Cardiac septum (tissue), 1 donor: ENCODE measurements around the gene GPR153. TPM values are rescaled to one million over a fixed set of nuclear protein-coding genes. Genes with fewer than 3 reads are reported as not detected.
"Not testable (repeated sequence)": the region's sequence is repeated elsewhere in the genome, so short reads cannot be mapped to it uniquely, and the experiment has no call there.

Experiments used
- DNase-seq: peaks from one replicate; pipeline ENCODE4 v3.0.0-alpha.2; 2020; ENCODE audit warnings: low spot score
- intact Hi-C: fragments of 100-400 bp; cut with DNase I; formaldehyde crosslinking; loops from one replicate; pipeline ENCODE4 v1.14.0; 2022
- long read RNA-seq: library from polyadenylated mRNA; unstranded; transcript quantifications from one replicate; pipeline ENCODE4 v2.0.0, GENCODE V29; 2021
- total RNA-seq: library from RNA; stranded (reverse); fragmentation: NEBNext Ultra II Directional; extraction: Animal tissue kit (Norgen Biotek cat#: 25700); gene quantifications from one replicate; pipeline ENCODE4 v1.2.1, GENCODE V29; 2021
- donor health status: DM: no; HTN: no; CAD: no.

GPR153 gene
- 7.0 TPM for total RNA-seq
- long read RNA-seq, full-length matches to known transcripts, result 4 of 38 reads
- long read RNA-seq, partial matches to known transcripts, result 33 of 38 reads
- long read RNA-seq, other reads (novel, unspliced or antisense), result 1 of 38 reads

DNA sequence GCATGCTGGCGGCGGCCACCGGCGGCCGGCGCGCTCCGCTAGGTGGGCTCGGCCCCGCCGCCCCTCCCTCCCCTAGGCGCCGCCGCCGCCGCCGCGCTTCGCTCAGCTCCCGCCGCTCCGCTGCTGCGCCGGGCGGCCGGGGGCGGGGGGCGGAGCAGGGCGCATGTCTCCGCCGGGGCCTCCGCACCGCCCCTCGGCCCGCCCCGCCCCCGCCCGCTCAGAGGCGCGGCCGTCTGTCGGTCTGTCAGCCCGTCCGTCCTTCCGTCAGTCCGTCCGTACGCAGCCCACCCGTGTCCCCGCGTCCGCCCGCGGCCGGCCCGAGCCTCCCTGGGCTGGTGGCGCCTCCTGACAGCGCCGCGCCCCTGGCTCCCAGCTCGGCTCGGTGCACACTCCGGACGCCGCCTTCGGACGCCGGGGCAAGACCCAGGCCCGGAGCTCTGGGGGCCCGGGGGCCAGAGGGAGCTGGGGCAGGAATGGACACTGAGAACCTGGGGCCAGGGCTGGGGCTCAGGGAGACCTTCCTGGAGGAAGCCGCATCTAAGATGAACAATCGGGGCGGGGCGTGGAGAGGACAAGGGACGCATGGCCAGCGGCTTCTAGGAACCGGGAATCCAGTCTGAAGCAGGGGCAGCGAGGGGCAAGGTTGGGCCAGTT is at the start of gene GPR153:
GPR153 (minus strand) TSS at position 138 of the 654 bp plus-strand sequence. CDS start 6,193 bp downstream, outside the sequence.
- DNase-seq, result no peak
- intact Hi-C loops, result no loop called here

DNA sequence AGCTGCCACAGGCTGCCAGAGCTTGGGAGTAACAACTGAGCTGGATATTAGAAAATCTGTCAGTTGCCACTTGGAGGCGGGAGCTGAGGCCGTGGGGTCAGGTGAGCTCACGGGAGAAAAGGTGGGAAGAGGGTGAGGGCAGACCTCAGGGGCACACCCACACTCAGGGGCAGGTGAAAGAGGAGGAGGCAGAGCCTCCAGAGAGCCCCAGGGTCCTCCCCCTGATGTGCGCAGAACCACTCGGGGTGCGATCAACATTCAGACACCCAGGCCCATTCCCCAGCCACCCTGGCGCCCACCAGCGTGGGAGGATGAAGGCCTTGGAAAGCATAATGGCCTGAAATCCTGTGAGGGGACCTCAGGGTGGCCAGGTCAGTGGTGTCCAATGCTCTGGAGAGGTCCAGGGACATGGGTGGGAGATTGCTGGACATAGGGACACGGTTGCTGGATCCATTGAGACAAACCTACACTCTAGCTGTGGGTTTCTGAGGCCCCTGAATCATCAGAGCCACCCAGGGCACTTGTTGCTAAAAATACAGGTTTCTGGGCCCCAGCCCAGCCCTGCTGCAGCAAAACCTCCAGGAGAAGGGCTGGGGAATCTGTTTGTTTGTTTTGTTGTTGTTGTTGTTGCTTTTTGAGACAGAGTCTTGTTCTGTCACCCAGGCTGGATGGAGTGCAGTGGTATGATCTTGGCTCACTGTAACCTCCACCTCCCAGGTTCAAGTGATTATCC is 49.4 kb upstream of the GPR153 start:
- intact Hi-C loops, result no loop called here
- DNase-seq, result no peak

DNA sequence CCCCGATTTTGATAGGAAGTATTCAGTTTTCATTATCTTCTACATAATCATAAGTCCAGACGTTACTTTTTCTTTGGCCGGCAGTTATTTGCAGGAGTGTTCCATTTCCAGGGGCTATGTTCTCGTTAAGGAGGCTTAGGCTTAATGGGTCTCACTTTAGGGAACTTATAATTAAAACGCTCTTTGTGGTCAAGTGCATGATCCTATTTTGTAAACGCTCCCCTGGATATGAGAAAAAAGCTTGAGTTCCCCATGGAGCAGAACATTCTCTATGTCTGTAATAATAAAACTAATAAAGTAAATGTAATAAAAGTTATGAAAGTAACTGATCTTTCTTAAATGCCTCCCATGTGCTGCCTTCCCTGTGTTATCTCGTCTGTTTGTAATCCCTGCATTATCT is 48.7 kb upstream of the GPR153 start:
- intact Hi-C loops, result no loop called here

DNA sequence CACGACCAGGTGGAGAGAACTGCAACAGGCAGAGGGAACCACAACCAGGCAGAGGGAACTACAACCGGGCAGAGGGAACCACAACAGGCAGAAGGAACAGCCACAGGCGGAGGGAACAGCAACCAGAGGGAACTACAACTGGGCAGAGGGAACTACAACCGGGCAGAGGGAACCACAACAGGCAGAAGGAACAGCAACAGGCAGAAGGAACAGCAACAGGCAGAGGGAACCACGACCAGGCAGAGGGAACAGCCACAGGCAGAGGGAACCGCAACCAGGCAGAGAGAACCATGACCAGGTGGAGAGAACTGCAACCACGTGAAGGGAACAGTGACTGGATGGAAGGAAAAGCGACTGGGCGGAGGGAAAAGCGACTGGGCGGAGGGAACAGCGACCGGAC is 47.6 kb upstream of the GPR153 start:
- no peak for DNase-seq
- intact Hi-C loops, result no loop called here

More for the DNA sequence above, 48.7 kb upstream of the GPR153 start:
- no peak for DNase-seq

DNA sequence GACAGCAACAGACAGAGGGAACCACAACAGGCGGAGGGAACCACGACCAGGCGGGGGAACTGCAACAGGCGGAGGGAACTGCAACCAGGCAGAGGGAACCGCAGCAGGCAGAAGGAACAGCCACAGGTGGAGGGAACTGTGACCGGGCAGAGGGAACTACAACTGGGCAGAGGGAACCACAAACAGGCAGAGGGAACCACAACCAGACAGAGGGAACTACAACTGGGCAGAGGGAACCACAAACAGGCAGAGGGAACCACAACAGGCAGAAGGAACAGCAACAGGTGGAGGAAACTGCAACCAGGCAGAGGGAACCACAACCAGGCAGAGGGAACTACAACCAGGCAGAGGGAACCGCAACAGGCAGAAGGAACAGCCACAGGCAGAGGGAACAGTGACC is 46.8 kb upstream of the GPR153 start:
- intact Hi-C loops, DNase-seq: not testable (repeated sequence)

DNA sequence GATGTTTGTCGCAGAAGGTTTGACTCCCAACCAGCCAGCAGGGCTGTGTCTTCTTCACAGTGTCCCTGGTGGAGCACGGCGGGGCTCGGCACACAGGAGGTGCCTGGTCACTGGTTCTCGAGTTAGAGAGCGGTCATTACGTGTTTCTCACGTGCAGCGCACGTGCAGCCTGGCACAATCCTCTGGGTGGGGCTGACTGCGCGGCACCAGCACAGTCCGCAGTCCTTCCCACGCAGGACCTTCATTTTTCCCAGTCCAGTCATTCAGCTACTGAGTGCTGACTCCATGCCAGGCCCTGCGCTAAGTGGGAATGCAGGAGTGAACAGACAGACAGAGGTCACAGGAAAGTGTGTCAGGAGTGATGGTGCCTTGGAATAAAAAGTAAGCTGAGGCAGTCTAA is 46.2 kb upstream of the GPR153 start:
- intact Hi-C loops, result no loop called here
- DNase-seq, result no peak

DNA sequence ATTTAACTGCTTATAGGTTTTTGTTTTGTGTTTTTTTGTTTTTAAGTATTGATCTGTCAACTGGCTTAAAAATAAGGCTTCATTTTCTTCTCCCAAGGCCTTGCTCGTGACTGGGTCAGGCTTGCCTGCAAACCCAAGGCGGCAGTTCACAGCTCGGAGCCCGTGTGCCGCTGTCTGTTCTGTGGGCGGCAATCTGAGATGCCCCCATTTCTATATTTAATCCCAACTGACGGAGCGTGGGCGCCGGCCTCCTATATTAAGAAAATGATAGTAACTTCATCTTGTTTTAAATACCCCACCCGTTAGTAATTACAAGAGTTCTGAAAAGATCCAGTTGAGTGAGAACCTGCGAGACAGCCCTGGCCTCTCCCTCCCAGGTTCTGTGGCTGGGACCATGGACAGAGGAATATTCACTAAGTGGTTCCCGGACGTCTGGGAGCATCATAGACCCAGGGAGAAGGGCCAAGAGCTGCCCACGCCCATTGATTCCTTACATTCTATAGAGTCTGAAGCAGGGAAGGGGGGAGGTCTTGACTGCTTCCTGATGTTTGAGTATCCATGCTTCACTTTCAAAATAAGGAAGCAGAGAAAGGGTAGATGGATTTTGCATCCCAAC is 42.6 kb upstream of the GPR153 start:
- intact Hi-C loops, result no loop called here
- no peak for DNase-seq

DNA sequence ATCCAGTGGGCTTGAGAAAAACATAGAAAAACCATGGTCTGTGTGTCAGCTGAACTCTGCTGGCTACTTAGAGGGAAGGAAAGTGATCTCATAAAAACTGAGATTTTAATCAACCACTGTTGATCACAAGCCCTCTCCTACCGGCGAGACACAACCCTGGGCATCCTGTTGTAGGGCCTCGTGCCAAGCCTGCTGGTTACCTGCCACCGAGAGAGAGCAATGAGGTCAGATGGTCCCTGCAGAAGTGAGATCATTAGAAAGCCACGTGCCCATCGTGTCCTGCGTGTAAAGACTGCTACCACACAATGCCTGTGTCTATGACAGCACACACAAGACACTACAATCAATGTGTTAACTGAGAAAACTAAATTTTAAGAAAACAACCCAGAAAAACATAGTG is 41.7 kb upstream of the GPR153 start:
- no peak for DNase-seq
- intact Hi-C loops, result no loop called here

DNA sequence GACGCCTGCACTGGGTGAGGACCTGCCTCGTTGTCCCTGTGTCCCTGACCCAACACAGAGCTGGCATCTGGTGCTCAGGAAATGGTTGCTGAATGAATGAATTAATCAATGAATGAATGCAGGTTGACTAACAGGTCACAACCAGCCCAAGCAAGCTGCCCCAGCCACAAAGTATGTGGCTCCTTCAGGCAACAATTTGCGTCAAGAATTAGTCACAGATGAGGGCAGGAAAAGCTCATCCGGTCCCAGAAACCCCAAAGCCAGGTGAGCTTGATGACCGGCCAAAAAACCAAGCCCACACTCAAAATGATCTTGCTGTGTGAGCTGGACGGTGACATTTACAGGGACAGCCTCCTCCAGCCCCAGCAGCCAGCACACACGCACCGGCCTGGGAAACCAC is 40.6 kb upstream of the GPR153 start:
- DNase-seq, result no peak
- intact Hi-C loops, result no loop called here

DNA sequence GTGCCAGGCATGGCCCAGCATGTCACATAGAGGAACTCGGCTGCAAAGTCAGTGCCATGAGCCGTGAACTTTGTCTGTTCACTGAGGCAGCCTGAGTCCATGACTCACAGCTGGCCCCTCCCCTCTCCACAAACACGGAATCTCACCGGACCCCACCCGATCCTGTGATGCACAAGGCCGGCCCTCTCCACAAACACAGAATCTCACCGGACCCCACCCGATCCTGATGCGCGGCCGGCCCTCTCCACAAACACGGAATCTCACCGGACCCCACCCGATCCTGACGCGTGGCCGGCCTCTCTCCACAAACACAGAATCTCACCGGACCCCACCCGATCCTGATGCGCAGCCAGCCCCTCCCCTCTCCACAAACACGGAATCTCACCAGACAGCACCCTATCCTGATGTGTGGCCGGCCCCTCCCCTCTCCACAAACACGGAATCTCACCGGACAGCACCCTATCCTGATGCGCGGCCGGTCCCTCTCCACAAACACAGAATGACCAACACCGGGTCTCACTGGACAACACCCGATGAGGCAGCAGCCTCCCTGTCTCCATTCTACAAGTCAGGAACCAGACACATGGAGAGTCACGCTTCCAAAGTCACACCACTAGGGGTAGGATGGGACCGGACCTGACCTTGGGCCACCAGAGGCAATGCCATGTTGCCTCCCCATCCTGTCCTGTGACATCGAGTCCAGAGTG is 39.6 kb upstream of the GPR153 start:
- no peak for DNase-seq
- intact Hi-C loops, result no loop called here

DNA sequence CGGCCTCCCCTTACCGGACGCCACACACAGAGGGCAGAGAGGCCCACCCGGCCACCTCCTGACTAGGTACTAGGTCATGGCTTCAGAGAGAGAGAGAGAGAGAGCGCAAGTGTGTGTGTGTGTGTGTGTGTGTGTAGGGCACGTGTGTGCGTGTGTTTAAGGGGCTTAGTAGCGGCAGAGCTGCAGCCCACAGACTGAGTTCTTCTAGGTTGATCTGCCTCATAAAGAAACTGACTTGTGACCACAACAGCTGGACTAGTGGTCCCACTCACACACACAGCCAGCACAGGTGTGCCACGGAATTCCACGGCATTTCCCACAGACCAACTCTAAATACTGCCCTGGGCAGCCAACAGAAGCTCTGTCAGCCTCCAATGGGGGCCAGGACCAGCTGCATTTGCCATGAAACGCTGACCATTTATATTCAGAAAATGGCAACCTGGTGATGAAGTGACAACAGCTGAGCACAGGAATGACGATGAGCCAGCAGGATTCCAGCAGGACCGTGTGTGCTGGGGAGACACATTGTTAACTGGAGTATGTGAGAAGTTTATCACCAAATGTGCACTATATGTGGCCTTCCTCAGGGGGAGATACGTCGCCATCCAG is 38.8 kb upstream of the GPR153 start:
- DNase-seq, result no peak
- intact Hi-C loops, result no loop called here

DNA sequence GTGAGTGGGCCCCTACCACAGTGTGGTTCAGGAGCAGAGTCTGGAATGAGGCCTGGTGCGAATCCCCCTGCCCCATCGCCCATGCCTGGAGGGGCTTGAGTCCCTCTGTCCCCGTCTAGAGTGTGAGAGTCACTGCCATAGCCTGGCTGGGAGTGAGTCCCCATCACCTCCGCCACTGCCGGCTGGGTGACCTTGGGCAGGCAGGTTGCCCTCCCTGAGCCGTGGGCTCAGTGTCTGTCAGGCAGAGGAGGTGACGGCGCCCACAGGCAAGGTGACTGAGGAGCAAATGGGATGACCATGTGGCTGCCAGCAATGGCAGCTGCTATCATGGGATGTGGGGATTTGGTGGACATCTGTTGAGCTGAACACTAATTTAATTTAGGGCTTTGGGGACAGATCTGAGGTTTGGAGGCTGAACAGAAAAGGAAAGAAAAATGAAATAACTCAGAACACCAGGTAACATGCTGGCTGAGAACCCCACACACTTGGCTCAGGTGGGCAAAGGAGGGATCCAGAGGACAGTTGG is 38.1 kb upstream of the GPR153 start:
- intact Hi-C loops, result no loop called here
- no peak for DNase-seq

DNA sequence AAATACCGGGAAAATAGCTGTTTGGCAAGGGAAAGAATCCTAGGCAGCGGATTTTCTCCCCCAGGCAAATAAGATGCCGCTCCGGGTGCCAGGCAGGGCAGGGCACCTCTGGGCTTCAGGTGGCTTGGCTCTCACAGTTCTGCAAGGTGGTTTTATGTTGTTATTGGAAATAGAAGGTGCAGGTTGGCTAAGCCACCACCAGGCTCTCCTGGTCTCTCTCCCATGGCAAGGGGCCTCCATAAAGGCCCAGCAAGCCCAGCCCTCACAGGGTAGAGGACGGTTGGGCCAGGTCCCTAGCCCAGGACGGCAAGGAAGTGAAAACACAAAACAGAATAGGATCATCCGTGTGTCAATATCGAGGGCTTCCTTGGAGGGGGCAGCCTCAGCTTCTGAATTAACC is 37.6 kb upstream of the GPR153 start:
- no peak for DNase-seq
- intact Hi-C loops, result no loop called here

DNA sequence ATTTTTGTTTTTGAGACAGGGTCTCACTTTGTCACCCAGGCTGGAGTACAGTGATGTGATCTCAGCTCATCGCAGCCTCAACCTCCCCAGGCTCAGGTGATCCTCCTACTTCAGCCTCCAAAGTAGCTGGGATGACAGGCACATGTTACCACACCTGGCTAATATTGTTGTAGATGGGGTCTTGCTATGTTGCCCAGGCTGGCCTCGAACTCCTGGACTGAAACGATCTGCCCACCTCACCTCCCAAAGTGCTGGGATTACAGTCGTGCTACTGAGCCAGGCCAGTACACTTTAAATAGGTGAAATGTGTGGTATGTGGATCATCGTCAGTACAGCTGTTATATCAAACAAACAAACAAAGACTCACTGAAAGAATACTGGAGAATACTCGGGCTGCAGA is 35.0 kb upstream of the GPR153 start:
- DNase-seq, result no peak

DNA sequence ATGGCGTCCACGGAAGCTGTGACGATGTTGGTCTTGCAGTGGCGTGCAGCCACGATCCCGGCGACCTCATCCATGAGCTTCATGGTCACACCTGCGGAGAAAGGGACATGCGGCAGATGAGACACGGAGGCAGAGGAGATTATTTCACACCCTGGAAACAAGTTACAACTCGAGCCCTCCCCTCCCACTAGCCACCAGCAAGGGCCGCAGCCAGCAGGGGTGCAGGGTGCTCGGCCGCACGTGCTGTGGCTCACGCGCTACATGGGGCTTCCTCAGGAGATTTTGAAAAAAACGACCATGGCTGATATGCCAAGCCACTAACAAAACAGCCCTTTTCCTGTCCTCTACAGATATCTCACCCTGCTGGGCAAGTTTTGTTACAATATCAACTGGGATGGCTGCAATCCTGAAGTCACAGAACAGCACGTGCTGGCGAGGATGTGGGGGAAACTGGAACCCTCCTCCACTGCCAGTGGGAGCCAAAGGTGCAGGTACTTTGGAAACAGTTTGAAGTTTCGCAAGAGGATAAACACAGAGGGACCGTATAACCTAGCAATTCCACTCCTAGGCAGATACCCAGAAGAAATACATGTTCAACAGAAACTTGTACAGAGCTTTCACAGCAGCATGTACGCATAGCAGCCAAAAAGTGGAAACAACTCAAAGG is 34.1 kb upstream of the GPR153 start:
- DNase-seq, result no peak
- intact Hi-C loops, result no loop called here

More for the DNA sequence above, 35.0 kb upstream of the GPR153 start:
- intact Hi-C loops, result no loop called here

DNA sequence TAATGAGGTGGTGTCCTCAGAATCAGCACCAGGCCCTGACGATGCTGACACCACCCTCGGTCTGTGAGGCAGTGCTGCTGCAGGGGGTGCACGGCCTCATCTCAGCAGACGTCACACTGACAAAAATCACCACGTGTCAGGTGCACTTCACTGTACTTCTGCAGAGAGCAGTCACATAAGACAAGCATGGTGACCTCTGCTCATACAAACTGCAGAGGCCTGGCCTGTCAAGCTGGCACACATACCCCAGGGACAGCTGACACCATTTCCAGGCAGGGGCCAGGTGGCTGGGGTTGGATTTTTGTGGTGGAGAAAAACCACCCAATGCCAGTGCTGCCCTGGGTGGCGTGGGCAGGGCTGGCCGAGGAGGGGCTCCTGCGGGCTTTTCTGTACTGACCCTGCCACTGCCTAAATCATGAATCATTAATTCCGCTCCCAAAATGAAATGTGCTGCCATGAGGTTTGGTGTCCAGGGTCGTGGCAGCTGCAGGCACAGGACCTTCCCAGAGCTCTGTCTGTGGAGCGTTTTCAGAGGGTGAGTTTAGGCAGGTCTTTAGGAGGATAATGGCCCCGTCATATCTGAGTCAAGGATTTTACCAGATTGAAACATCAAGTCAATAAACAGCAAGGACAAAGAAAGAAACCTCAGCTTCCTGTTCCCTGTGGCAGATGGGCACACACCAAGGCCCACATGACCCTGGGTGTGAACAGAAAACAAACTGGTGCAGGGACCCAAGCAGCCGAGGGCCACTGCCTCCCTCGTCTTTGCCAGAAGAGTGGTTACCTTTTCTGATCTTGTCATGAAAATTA is 33.4 kb upstream of the GPR153 start:
- intact Hi-C loops, result no loop called here
- no peak for DNase-seq

DNA sequence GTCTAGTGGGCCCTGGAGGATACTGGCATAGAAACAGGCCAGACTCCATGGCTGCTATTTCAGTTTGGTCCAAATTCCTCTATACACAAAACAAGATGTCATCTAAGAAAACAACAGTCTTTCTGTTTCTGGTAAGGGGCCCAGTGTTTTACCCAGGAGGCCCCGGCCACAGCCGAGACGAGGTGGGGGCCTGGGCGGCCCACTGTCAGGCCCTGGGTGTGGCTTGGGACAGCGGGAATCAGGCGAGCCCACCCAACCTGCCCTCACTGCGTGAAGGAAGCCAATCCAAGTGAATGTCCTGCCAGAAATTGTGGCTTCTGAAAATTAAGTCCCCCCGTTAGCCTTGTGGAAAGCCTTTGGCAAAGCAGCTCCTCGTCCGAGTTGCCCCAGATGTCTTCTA is 31.2 kb upstream of the GPR153 start:
- intact Hi-C loops, result no loop called here
- no peak for DNase-seq

DNA sequence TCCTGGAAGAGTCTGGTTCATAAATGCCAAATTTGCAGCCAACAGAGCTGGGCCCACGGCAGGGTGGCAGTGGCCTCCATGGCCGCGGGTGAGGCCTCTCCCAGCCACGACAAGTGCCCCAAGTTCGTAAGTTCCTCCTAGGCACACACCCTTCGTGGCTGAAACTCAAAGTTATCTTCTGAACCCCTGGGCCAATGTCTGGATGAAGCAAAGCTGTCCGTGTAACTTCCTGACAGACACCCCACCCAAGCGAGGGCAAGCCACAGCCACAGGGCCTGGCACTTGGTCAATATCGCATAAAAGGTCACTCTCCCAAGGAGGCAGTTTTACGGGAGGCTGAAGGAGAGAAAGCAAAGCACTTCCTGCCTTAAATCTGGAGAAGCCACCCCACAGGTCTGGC is 27.8 kb upstream of the GPR153 start:
- no peak for DNase-seq

More for the DNA sequence above, 27.8 kb upstream of the GPR153 start:
- intact Hi-C loops, result no loop called here
